ENCODE data around the gene MGAT5B. TPM values are rescaled to one million over a fixed set of nuclear protein-coding genes. Genes with fewer than 3 reads are reported as not detected.

Gene MGAT5B
- total and polyA plus RNA-seq, 4 donors = 0.02 to 0.25 TPM; not detected in 2

DNA sequence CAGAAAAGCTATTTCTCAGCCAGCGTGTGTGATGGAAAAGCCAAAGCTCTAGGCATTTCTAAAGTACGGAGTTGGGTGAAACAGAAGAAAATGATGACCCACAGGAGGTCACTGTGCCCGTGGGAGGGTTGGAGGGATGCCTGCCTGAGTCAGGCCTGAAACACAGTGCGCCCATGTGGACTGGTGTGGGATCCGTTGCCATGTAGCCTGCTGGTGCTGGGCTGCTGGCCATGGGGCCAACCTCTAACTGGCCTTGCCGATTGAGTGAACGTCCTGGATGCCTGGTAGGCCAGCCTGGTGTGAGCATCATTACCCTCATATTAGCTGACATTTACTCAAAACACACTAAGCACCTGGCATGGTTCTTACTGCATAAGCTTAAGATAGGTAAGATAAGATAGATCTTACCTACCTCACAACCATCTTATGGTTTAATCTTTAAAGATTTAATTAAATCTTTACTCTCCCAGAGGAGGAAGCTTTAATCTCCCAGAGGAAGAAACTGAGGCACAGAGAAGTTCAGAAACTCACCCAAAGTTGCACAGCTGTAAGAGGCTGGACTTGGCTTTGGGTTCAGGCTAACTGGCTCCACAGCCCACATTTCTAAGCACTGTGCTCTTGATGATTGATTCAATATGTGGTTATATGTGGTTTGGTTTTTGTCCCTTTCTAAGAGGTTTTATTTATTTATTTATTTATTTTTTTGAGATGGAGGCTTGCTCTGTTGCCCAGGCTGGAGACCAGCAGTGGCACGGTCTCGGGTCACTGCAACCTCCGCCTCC lies 15.7 kb downstream of the MGAT5B start:
- H3K36me3 ChIP-seq (ENCODE audit: control insufficient read depth in 4 of 4, insufficient read depth in 3 of 4, low read depth in 1 of 4, low read length in 3 of 4) = no peaks in the 10 kb centered on the region
- H3K27ac ChIP-seq (ENCODE audit: low read depth in 1 of 2, low read length in 2 of 2) = no peak overlapping the region
- DNase-seq (ENCODE audit: low spot score) = no peak
- H3K4me3 ChIP-seq (ENCODE audit: low read depth in 1 of 3, low read length in 3 of 3) = no peak overlapping the region
- peaks cover 0 to 4% (median 1%) of the 10 kb centered on the region in 4 donors for H3K27me3 ChIP-seq (ENCODE audit: control insufficient read depth in 4 of 4, insufficient read depth in 4 of 4, low read length in 3 of 4)
- H3K9ac ChIP-seq (ENCODE audit: low read depth in 1 of 2, low read length in 2 of 2) = no peak overlapping the region
- 76% methylated on average over 10 of the region's 10 CpGs for WGBS
- H3K9me3 ChIP-seq (ENCODE audit: control insufficient read depth in 4 of 4, low read length in 3 of 4) = no peaks in the 10 kb centered on the region
- TF ChIP-seq, protein P1, sequence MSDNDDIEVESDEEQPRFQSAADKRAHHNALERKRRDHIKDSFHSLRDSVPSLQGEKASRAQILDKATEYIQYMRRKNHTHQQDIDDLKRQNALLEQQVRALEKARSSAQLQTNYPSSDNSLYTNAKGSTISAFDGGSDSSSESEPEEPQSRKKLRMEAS (IDR thresholded peaks at IDR 0.05) = no peak
- TF ChIP-seq HNF4G (IDR thresholded peaks at IDR 0.05) = no peak
- TF ChIP-seq, protein P2, sequence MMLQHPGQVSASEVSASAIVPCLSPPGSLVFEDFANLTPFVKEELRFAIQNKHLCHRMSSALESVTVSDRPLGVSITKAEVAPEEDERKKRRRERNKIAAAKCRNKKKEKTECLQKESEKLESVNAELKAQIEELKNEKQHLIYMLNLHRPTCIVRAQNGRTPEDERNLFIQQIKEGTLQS (IDR thresholded peaks at IDR 0.05) = no peak
- TF ChIP-seq JUND (IDR thresholded peaks at IDR 0.05) = no peak
- TF ChIP-seq FOXA2 (IDR thresholded peaks at IDR 0.05) = no peak
- TF ChIP-seq, protein P3, sequence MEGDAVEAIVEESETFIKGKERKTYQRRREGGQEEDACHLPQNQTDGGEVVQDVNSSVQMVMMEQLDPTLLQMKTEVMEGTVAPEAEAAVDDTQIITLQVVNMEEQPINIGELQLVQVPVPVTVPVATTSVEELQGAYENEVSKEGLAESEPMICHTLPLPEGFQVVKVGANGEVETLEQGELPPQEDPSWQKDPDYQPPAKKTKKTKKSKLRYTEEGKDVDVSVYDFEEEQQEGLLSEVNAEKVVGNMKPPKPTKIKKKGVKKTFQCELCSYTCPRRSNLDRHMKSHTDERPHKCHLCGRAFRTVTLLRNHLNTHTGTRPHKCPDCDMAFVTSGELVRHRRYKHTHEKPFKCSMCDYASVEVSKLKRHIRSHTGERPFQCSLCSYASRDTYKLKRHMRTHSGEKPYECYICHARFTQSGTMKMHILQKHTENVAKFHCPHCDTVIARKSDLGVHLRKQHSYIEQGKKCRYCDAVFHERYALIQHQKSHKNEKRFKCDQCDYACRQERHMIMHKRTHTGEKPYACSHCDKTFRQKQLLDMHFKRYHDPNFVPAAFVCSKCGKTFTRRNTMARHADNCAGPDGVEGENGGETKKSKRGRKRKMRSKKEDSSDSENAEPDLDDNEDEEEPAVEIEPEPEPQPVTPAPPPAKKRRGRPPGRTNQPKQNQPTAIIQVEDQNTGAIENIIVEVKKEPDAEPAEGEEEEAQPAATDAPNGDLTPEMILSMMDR (IDR thresholded peaks at IDR 0.05; ENCODE audit: low read depth, low read length, missing input control) = no peak
- TF ChIP-seq YY1 (IDR thresholded peaks at IDR 0.05) = no peak
- TF ChIP-seq GABPA (IDR thresholded peaks at IDR 0.05 in 1 of 2, conservative IDR thresholded peaks at IDR 0.05 in 1 of 2) = no peak
- no peak for TF ChIP-seq HNF4A (conservative IDR thresholded peaks at IDR 0.05)
- TF ChIP-seq RXRA (IDR thresholded peaks at IDR 0.05) = no peak
- TF ChIP-seq NR2F2 (IDR thresholded peaks at IDR 0.05) = no peak
- no peak for TF ChIP-seq FOXA1 (IDR thresholded peaks at IDR 0.05)
- no peak for TF ChIP-seq EGR1 (IDR thresholded peaks at IDR 0.05; ENCODE audit: low read depth in 2 of 2)
- TF ChIP-seq, protein P4, sequence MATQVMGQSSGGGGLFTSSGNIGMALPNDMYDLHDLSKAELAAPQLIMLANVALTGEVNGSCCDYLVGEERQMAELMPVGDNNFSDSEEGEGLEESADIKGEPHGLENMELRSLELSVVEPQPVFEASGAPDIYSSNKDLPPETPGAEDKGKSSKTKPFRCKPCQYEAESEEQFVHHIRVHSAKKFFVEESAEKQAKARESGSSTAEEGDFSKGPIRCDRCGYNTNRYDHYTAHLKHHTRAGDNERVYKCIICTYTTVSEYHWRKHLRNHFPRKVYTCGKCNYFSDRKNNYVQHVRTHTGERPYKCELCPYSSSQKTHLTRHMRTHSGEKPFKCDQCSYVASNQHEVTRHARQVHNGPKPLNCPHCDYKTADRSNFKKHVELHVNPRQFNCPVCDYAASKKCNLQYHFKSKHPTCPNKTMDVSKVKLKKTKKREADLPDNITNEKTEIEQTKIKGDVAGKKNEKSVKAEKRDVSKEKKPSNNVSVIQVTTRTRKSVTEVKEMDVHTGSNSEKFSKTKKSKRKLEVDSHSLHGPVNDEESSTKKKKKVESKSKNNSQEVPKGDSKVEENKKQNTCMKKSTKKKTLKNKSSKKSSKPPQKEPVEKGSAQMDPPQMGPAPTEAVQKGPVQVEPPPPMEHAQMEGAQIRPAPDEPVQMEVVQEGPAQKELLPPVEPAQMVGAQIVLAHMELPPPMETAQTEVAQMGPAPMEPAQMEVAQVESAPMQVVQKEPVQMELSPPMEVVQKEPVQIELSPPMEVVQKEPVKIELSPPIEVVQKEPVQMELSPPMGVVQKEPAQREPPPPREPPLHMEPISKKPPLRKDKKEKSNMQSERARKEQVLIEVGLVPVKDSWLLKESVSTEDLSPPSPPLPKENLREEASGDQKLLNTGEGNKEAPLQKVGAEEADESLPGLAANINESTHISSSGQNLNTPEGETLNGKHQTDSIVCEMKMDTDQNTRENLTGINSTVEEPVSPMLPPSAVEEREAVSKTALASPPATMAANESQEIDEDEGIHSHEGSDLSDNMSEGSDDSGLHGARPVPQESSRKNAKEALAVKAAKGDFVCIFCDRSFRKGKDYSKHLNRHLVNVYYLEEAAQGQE (IDR thresholded peaks at IDR 0.05) = no peak
- TF ChIP-seq, protein P5, sequence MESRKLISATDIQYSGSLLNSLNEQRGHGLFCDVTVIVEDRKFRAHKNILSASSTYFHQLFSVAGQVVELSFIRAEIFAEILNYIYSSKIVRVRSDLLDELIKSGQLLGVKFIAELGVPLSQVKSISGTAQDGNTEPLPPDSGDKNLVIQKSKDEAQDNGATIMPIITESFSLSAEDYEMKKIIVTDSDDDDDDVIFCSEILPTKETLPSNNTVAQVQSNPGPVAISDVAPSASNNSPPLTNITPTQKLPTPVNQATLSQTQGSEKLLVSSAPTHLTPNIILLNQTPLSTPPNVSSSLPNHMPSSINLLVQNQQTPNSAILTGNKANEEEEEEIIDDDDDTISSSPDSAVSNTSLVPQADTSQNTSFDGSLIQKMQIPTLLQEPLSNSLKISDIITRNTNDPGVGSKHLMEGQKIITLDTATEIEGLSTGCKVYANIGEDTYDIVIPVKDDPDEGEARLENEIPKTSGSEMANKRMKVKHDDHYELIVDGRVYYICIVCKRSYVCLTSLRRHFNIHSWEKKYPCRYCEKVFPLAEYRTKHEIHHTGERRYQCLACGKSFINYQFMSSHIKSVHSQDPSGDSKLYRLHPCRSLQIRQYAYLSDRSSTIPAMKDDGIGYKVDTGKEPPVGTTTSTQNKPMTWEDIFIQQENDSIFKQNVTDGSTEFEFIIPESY (IDR thresholded peaks at IDR 0.05) = no peak
- no peak for TF ChIP-seq RAD21 (IDR thresholded peaks at IDR 0.05)
- no peak for TF ChIP-seq TAF1 (conservative IDR thresholded peaks at IDR 0.05)
- TF ChIP-seq SP1 (IDR thresholded peaks at IDR 0.05) = no peak
- H3K4me1 ChIP-seq (ENCODE audit: control insufficient read depth in 4 of 4, insufficient read depth in 4 of 4, low read length in 3 of 4) = no peaks in the 10 kb centered on the region
